Activated CD8-positive, alpha-beta T cell treated with anti-CD3 and anti-CD28 coated beads, Interleukin-2, amount 10 ng/mL, durations not matched to agents 7 days and 5 days (primary cell): ENCODE results near the gene ATP10B. TPM values are rescaled to one million over a fixed set of nuclear protein-coding genes. Genes with fewer than 3 reads are reported as not detected.

Source experiments
- ATAC-seq: fragments of 150-1000 bp; cut with Tn5 transposase; one replicate; pipeline ENCODE4 v1.10.0; 2021; ENCODE audit warnings: moderate library complexity
- CTCF ChIA-PET: fragments of 350-600 bp; sonication (Branson Sonifier 250); formaldehyde crosslinking; loops from one replicate; lab custom pipeline; 2021; ENCODE audit warnings: antibody characterized with exemption; lab: Charles Lee
- POLR2A ChIA-PET: fragments of 350-600 bp; sonication (Branson Sonifier 250); formaldehyde crosslinking; loops from one replicate; lab custom pipeline; 2021; ENCODE audit warnings: antibody characterized with exemption; lab: Charles Lee
- DNase-seq: peaks from one replicate; pipeline ENCODE4 v3.0.0-alpha.2; 2020
- H3K27ac Mint-ChIP-seq: one replicate; pipeline ENCODE4 v1.8.0; 2021; ENCODE audit warnings: mild to moderate bottlenecking, mixed read lengths
- H3K27me3 Mint-ChIP-seq: one replicate; pipeline ENCODE4 v1.8.0; 2021; ENCODE audit warnings: low read depth, mixed read lengths
- H3K36me3 Mint-ChIP-seq: one replicate; pipeline ENCODE4 v1.8.0; 2021; ENCODE audit warnings: low read depth, mixed read lengths
- H3K4me1 Mint-ChIP-seq: one replicate; pipeline ENCODE4 v1.8.0; 2021; ENCODE audit warnings: low read depth, mixed read lengths
- H3K4me3 Mint-ChIP-seq: one replicate; pipeline ENCODE4 v1.8.0; 2021; ENCODE audit warnings: mild to moderate bottlenecking, mixed read lengths
- H3K9me3 Mint-ChIP-seq: one replicate; pipeline ENCODE4 v1.8.0; 2022; ENCODE audit warnings: mixed read lengths; ENCODE audit not compliant: insufficient read depth
- total RNA-seq, 2 experiments: library from RNA; stranded (reverse); gene quantifications; one replicate each; pipeline ENCODE4 v1.2.3, GENCODE V29; 2021

The ATP10B gene
- total RNA-seq, 2 experiments from 2014 or later: not detected

DNA sequence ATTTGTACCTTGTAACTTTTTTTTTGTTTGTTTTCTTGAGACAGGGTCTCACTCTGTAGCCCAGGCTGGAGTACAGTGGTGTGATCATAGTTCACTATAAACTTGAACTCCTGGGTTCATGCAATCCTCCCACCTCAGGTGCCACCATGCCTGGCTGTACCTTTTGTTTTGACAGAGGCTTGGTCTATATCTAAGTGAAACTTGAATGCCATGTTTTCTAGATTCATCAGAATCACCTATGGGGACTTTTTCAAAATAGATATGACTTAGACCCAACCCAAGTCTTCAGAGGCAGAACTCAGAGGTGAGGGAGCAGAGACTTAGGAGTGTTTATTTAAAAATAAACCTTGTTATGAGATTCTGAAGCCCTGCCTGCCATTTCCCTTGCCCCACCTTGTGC lies 301.9 kb downstream of the ATP10B start:
- CTCF ChIA-PET: no interaction called here
- H3K27ac Mint-ChIP-seq: no peak overlapping the region

DNA sequence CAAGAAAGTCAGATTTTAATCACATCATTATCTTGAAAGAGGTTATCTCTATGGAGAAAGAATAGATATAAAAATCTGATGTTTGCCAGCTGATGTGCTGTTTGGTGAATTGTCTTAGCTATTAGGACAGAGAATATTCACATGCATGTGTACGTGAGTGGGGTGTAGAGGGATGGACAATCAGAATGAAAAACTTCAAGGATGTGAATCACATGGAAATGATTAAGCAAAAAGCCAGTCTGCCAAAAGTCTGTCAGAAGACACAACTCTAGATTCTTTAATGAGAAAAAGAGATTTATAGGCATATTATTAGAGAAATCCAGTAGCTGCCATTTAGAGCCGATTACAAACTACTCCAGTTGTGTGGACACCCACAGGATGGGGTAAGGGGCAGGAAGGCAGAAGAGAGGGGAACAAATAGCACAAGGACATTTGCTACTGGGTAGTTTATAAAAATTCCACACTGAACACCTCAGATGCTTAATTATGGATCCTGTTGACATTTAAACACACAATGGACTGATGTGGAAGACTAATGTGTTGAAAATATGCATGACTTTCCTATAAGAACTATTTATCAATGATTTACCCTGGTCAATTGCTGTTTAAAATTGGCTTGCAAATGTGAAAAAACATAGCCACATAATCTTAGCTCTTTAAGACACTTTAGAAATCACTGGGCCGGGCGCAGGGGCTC lies 302.9 kb downstream of the ATP10B start:
- peaks cover 16% of the 10 kb centered on the region for H3K27me3 Mint-ChIP-seq
- no peak for DNase-seq
- no peak for ATAC-seq
- no peaks in the 10 kb centered on the region for H3K4me1 Mint-ChIP-seq
- POLR2A ChIA-PET: no interaction called here
- no peaks in the 10 kb centered on the region for H3K9me3 Mint-ChIP-seq
- no peak overlapping the region for H3K4me3 Mint-ChIP-seq
- H3K36me3 Mint-ChIP-seq: no peaks in the 10 kb centered on the region
- no peak overlapping the region for H3K27ac Mint-ChIP-seq
- CTCF ChIA-PET: no interaction called here

More for the DNA sequence above, 301.9 kb downstream of the ATP10B start:
- Mint-ChIP-seq H3K36me3 (no peaks in the 10 kb centered on the region), H3K4me3 (no peak overlapping the region), H3K9me3 (no peaks in the 10 kb centered on the region), H3K27me3 (peaks cover 11% of the 10 kb centered on the region), H3K4me1 (no peaks in the 10 kb centered on the region)
- POLR2A ChIA-PET: no interaction called here
- DNase-seq: no peak
- no peak for ATAC-seq

DNA sequence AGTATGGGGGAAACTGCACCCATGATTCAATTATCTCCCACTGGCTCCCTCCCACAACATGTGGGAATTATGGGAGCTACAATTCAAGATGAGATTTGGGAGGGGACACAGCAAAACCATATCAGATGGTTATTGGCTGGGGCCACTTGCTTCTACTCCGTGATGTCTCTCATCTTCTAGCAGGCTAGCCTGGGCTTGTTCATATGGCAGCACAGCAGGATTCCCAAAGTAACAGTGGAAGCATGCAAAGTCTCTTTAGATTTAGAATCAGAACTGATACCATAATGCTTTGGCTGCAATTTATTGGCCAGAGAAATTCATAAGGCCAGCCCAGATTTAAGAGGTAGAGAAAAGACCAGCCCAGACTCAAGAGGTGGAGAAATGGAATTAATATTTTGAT lies 304.1 kb downstream of the ATP10B start:
- Mint-ChIP-seq H3K4me1 (no peaks in the 10 kb centered on the region), H3K36me3 (no peaks in the 10 kb centered on the region), H3K27ac (no peak overlapping the region), H3K9me3 (no peaks in the 10 kb centered on the region), H3K27me3 (peaks cover 16% of the 10 kb centered on the region), H3K4me3 (no peak overlapping the region)
- no peak for ATAC-seq
- ChIA-PET CTCF (no interaction called here), POLR2A (no interaction called here)
- DNase-seq: no peak

DNA sequence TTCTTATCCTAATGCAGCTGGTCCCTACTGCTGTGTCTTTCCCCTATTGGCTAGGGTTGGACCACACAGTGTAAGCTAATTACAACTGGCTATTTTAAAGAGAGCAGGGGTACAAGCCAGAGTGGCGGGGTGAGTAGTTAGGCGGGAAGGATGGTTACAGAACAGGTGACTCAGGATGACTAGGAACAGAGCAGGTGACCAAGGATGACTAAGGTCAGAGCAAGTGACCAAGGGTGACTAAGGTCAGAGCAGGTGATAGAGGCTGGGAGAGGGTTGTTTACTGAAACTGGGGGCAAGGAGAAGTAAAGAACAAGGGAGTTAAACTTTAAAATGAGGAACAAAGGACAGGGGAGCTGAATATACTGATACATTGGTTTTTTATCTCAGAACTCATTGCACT lies 304.9 kb downstream of the ATP10B start:
- CTCF ChIA-PET: interaction anchor here (0.8 kb wide), 1 partner anchor 109 kb away, joined by 3 read pairs; no protein-coding TSS in a partner anchor
- ATAC-seq: no peak
- H3K4me1 Mint-ChIP-seq: no peaks in the 10 kb centered on the region
- H3K27ac Mint-ChIP-seq: no peak overlapping the region
- H3K4me3 Mint-ChIP-seq: no peak overlapping the region
- H3K27me3 Mint-ChIP-seq: peaks cover 11% of the 10 kb centered on the region
- no peak for DNase-seq
- H3K36me3 Mint-ChIP-seq: no peaks in the 10 kb centered on the region
- no peaks in the 10 kb centered on the region for H3K9me3 Mint-ChIP-seq
- POLR2A ChIA-PET: no interaction called here

DNA sequence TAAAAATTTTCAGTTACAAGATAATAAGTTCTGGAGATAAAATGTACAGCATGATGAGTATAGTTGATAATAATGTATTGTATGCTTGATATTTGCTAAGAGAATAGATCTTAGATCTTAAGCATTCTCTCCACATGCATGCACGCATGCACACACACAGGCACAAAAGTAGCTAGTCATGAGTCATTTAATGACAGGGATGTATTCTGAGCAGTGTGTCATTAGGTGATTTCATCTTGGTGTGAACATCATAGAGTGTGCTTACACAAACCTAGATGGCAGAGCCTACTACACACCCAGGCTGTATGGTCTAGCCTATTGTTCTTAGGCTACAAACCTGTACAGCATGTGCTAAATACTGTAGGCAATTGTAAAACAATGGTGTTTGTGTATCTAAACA lies 306.2 kb downstream of the ATP10B start:
- DNase-seq (no peak), ATAC-seq (no peak)
- ChIA-PET POLR2A (no interaction called here), CTCF (no interaction called here)
- H3K4me1 Mint-ChIP-seq: no peaks in the 10 kb centered on the region
- H3K27me3 Mint-ChIP-seq: peaks cover 8% of the 10 kb centered on the region
- no peaks in the 10 kb centered on the region for H3K9me3 Mint-ChIP-seq
- H3K27ac Mint-ChIP-seq: no peak overlapping the region
- H3K36me3 Mint-ChIP-seq: no peaks in the 10 kb centered on the region
- no peak overlapping the region for H3K4me3 Mint-ChIP-seq

DNA sequence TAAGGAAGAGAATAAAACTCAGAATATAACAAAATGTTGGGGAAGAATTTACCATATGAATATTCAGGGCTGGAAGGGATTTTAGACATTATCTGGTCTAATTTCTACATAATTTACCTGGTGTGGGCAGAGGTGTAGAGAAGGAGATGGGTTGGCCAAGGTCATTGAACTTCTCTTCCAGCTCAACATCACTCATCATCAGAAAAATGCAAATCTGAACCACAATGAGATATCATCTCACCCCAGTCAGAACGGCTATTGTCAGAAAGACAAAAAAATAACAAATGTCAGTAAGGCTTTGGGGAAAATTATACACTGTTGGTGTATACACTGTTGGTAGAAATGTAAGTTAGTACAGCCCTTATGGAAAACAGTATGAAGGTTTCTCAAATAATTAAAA lies 308.6 kb downstream of the ATP10B start:
- peaks cover 8% of the 10 kb centered on the region for H3K27me3 Mint-ChIP-seq
- ATAC-seq (no peak), DNase-seq (no peak)
- H3K36me3 Mint-ChIP-seq: no peaks in the 10 kb centered on the region
- ChIA-PET POLR2A (no interaction called here), CTCF (interaction anchor here (1.0 kb wide), 1 partner anchor 10 kb away, joined by 3 read pairs; no protein-coding TSS in a partner anchor)
- H3K4me3 Mint-ChIP-seq: no peak overlapping the region
- H3K4me1 Mint-ChIP-seq: no peaks in the 10 kb centered on the region
- H3K9me3 Mint-ChIP-seq: no peaks in the 10 kb centered on the region
- H3K27ac Mint-ChIP-seq: no peak overlapping the region

DNA sequence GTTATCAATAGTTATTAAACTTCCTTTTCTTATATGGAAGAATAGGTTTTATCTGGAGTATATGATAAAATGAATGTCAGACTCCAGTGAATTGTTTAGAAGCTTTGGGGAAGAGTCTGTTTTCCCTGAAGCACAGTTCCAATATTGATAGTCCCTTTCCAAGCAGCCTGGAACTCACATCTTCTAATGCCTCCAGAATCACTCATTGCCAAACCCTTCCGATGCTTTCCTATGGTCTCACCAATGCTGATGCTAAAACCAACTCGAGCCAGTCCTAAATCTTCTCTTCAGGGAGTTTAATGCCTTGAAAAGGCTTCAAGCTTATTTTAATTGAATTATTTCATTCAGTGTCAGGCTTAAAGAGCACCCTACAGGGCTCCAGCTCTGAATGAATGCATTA lies 309.2 kb downstream of the ATP10B start:
- H3K4me1 Mint-ChIP-seq: no peaks in the 10 kb centered on the region
- ChIA-PET CTCF (interaction anchor here (1.0 kb wide), 1 partner anchor 11 kb away, joined by 3 read pairs; no protein-coding TSS in a partner anchor), POLR2A (no interaction called here)
- ATAC-seq (no peak), DNase-seq (no peak)
- H3K36me3 Mint-ChIP-seq: no peaks in the 10 kb centered on the region
- H3K9me3 Mint-ChIP-seq: no peaks in the 10 kb centered on the region
- H3K27ac Mint-ChIP-seq: no peak overlapping the region
- H3K27me3 Mint-ChIP-seq: peaks cover 4% of the 10 kb centered on the region
- no peak overlapping the region for H3K4me3 Mint-ChIP-seq

DNA sequence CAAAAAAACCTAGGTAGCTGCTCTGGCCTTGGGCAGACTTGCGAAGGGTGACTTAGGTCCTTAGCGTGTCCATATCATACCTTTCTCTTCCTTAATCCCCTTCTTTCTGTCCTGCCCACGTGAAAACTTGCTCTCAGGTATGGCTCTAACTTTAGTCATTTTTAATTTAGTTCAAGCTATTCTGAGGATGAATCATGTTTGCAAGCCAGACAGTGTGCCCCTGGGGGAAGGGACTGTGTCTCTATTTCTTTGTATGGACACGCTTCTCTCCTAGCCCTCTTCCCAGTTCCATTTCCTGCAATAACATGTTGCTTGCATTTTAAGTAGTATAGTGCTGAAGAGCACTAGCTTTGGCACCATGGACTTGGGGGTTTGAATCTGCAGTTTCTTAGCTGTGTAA lies 309.7 kb downstream of the ATP10B start:
- no peaks in the 10 kb centered on the region for H3K36me3 Mint-ChIP-seq
- H3K27ac Mint-ChIP-seq: no peak overlapping the region
- H3K9me3 Mint-ChIP-seq: no peaks in the 10 kb centered on the region
- H3K4me1 Mint-ChIP-seq: no peaks in the 10 kb centered on the region
- ChIA-PET POLR2A (no interaction called here), CTCF (no interaction called here)
- ATAC-seq (no peak), DNase-seq (no peak)
- H3K4me3 Mint-ChIP-seq: no peak overlapping the region
- peaks cover 4% of the 10 kb centered on the region for H3K27me3 Mint-ChIP-seq

DNA sequence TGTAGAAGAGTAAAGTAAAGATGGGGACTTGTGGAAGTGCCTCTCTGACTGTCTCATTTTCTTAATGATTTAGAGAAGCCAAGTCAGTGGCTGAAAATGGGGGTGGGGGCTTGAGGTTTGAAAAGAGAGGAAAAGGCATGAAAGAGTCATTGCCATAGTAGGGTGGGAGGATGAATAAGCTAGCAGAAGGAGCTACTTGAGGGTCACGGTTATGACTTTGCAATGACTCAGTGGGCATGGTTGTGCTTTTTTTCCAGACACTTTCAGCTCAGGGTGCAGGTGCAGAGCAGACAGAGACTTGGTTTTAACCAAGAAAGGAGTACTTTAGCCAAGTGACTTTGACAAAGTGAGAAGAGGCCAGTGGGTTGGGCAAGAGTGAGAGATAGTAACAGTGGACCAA lies 312.6 kb downstream of the ATP10B start:
- ChIA-PET CTCF (interaction anchor here (2.1 kb wide), 1 partner anchor 100 kb away, joined by 6 read pairs; no protein-coding TSS in a partner anchor), POLR2A (no interaction called here)
- no peak for DNase-seq
- H3K27ac Mint-ChIP-seq: no peak overlapping the region
- H3K9me3 Mint-ChIP-seq: no peaks in the 10 kb centered on the region
- H3K36me3 Mint-ChIP-seq: no peaks in the 10 kb centered on the region
- H3K4me1 Mint-ChIP-seq: no peaks in the 10 kb centered on the region
- H3K4me3 Mint-ChIP-seq: no peak overlapping the region
- no peaks in the 10 kb centered on the region for H3K27me3 Mint-ChIP-seq
- ATAC-seq: no peak

DNA sequence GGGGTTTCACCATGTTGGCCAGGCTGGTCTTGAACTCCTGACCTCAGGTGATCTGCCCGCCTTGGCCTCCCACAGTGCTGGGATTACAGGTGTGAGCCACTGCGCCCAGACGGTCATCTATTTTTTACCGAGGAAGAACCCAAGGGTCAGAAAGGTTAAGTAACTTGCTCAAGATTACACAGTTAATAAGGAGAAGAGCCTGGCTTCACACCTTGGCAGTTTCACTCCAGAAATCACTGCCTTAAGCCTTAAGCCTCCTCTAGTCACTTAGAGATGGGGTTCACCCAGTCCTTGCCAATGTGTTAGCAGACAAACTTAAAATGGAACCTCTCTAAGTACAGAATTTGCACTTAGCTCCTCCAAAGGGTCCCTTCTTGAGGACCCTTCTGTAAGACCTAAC lies 314.1 kb downstream of the ATP10B start:
- ATAC-seq (no peak), DNase-seq (no peak)
- Mint-ChIP-seq H3K4me1 (no peaks in the 10 kb centered on the region), H3K9me3 (no peaks in the 10 kb centered on the region), H3K36me3 (no peaks in the 10 kb centered on the region), H3K4me3 (no peak overlapping the region), H3K27ac (no peak overlapping the region), H3K27me3 (no peaks in the 10 kb centered on the region)
- ChIA-PET CTCF (no interaction called here), POLR2A (no interaction called here)

DNA sequence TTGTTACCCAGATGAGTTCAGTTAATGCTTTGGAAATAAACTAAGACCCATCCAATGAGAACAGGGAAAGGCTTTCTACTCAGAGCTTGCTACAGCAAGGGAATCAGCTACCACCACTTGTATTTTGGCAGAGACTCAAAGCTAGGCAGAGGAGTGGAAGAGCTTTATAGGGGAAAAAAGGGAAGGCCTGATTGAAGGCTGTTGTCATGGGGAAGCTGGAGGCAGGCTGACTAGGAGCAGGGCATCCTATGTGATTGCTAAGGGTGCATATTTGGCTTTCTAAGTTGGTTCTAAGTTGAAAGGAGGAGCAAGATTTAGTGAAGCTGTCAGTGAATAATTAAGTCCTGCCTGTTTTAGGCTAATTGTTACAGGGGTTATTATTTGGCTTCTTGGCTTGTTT lies 314.9 kb downstream of the ATP10B start:
- Mint-ChIP-seq H3K27ac (no peak overlapping the region), H3K9me3 (no peaks in the 10 kb centered on the region), H3K27me3 (no peaks in the 10 kb centered on the region), H3K36me3 (no peaks in the 10 kb centered on the region), H3K4me3 (no peak overlapping the region), H3K4me1 (no peaks in the 10 kb centered on the region)
- DNase-seq (no peak), ATAC-seq (no peak)
- CTCF ChIA-PET: no interaction called here
- POLR2A ChIA-PET: no interaction called here

DNA sequence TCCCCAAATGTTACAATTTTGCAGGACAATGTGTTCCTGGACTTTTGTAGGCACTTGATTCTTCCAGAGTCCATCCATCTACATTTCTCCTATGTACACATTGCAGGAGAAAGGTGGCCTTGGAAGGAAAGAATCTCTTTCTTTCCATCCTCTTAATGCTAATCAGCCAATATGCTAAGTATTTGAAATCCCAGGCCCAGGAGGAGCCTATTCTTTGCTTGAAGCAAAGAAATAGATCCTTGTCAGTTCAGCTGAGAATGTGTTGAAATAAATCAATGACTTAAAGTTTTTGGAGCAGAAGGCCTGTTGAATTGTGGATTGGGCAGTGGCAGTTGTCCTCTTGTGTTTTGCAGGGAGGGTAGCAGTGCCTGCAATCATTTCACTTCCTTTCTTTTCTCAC lies 317.1 kb downstream of the ATP10B start:
- Mint-ChIP-seq H3K4me3 (no peak overlapping the region), H3K4me1 (no peaks in the 10 kb centered on the region), H3K36me3 (no peaks in the 10 kb centered on the region), H3K27me3 (no peaks in the 10 kb centered on the region), H3K27ac (no peak overlapping the region), H3K9me3 (no peaks in the 10 kb centered on the region)
- ChIA-PET CTCF (no interaction called here), POLR2A (no interaction called here)
- DNase-seq (no peak), ATAC-seq (no peak)
